ENCODE data around the gene TSEN54.

- no peak for TF ChIP-seq CTCF (optimal IDR thresholded peaks at IDR 0.05 in 1 of 3, IDR thresholded peaks at IDR 0.05 in 1 of 3, conservative IDR thresholded peaks at IDR 0.05 in 1 of 3; ENCODE audit: extremely low read depth in 1 of 3, insufficient read depth in 2 of 3, low read length in 3 of 3)
- no peak for TF ChIP-seq EZH2 (IDR thresholded peaks at IDR 0.05; ENCODE audit: low read length)
Observed at GRCh38 chr17:75472119-75472518, 44.2 kb upstream of the TSEN54 start.

Measured in keratinocyte (primary cell).